Measurements from ENCODE around the gene CTXN2.

- TF ChIP-seq EZH2phosphoT487 (IDR thresholded peaks at IDR 0.05; ENCODE audit: insufficient read depth, low read depth) (no peak), EZH2 (IDR thresholded peaks at IDR 0.05; ENCODE audit: insufficient read depth, poor library complexity, severe bottlenecking) (no peak)
These were observed 41.8 kb downstream of the CTXN2 start for GRCh38 chr15:48233246-48233645.
